LNCAP (cell line): ENCODE results near the gene CCDC13.

Source experiments
- CTCF ChIP-seq: fragments of 450-650 bp; IDR thresholded peaks from 2 replicates; pipeline ENCODE4 v1.5.1; 2017; ENCODE audit warnings: mild to moderate bottlenecking

CCDC13 gene

GRCh38 chr3:42786631-42787030 is 13.6 kb upstream of the CCDC13 start:
- TF ChIP-seq CTCF = no peak

- TF ChIP-seq CTCF = no peak
Measured at GRCh38 chr3:42786212-42786611, 13.2 kb upstream of the CCDC13 start.

GRCh38 chr3:42780892-42781700 is 8.0 kb upstream of the CCDC13 start:
- peak; percentile 79 for TF ChIP-seq CTCF

- no peak for TF ChIP-seq CTCF
Measured at GRCh38 chr3:42780398-42780797, 7.3 kb upstream of the CCDC13 start.

- no peak for TF ChIP-seq CTCF
Measured at GRCh38 chr3:42778644-42779043, 5.6 kb upstream of the CCDC13 start.

- TF ChIP-seq CTCF = no peak
Measured at GRCh38 chr3:42773409-42773751, 327 bp upstream of the CCDC13 start.

GRCh38 chr3:42771271-42771670 is 1.8 kb downstream of the CCDC13 start:
- TF ChIP-seq CTCF = no peak
